ENCODE data around the gene ZNF544. TPM values are rescaled to one million over a fixed set of nuclear protein-coding genes. Genes with fewer than 3 reads are reported as not detected.
A peak's percentile ranks its signal among the peaks of the same experiment; 100 is the strongest.

Gene ZNF544
- total and polyA plus RNA-seq, 2 of the 8 experiments (the other 6 are each of a cell fraction or from before 2014, with no cell fraction given), result 48.8 to 60.8 TPM

GRCh38 chr19:58261968-58262921, 33.5 kb downstream of the ZNF544 start:
- Histone ChIP-seq H3K27ac (ENCODE audit: low read depth, low read length) (no peak overlapping the region), H2AK5ac (ENCODE audit: low read depth, low read length) (no peak overlapping the region), H3K9ac (replicated peaks in 1 of 4; ENCODE audit: extremely low read depth in 1 of 4, low read depth in 3 of 4, low read length in 3 of 4) (no peak overlapping the region), H4K20me1 (replicated peaks in 1 of 2; ENCODE audit: control insufficient read depth in 1 of 2, insufficient read depth in 2 of 2, low read length in 2 of 2) (no peaks in the 10 kb centered on the region), H4K8ac (ENCODE audit: extremely low read depth, insufficient read depth, low read length) (no peak overlapping the region), H3K79me1 (ENCODE audit: low read depth, low read length) (no peaks in the 10 kb centered on the region), H3K79me2 (ENCODE audit: control insufficient read depth in 1 of 2, insufficient read depth in 2 of 2, low read length in 2 of 2) (no peaks in the 10 kb centered on the region), H3K23me2 (ENCODE audit: low read depth, low read length) (no peaks in the 10 kb centered on the region), H3K18ac (ENCODE audit: extremely low read depth, low read length) (no peak overlapping the region), H3K4me1 (replicated peaks in 1 of 4; ENCODE audit: control insufficient read depth in 3 of 4, insufficient read depth in 4 of 4, low read length in 3 of 4) (no peaks in the 10 kb centered on the region), H3K4me3 (ENCODE audit: extremely low read depth in 1 of 4, insufficient read depth in 2 of 4, low read depth in 3 of 4, low read length in 4 of 4) (peak overlapping the region in 3 of 4 experiments; percentile 10 to 36 (median 19); a peak in 4 of 8 replicates), H4K5ac (ENCODE audit: insufficient read length, low read depth, low read length) (no peak overlapping the region), H3K9me3 (ENCODE audit: insufficient read depth in 2 of 2, low read depth in 1 of 2, low read length in 1 of 2) (peaks cover 92 to 99% of the 10 kb centered on the region in 2 experiments), H3K36me3 (ENCODE audit: control insufficient read depth in 2 of 4, insufficient read depth in 4 of 4, low read length in 3 of 4) (peaks cover 22 to 93% (median 68%) of the 10 kb centered on the region in 4 experiments; a peak in 7 of 8 replicates), H3K23ac (ENCODE audit: insufficient read length) (no peak overlapping the region), H3K14ac (ENCODE audit: insufficient read length) (no peak overlapping the region), H3K4ac (replicated peaks; ENCODE audit: insufficient read length, low read depth, low read length) (no peak overlapping the region), H3K56ac (replicated peaks; ENCODE audit: insufficient read length, low read depth, low read length) (no peak overlapping the region), H4K91ac (replicated peaks; ENCODE audit: insufficient read length, low read length) (no peak overlapping the region), H2BK120ac (replicated peaks; ENCODE audit: low read depth, low read length) (no peak overlapping the region), H2BK12ac (ENCODE audit: low read depth, low read length) (no peak overlapping the region), H2AFZ (ENCODE audit: low read length) (no peak overlapping the region), H2BK20ac (ENCODE audit: low read length) (no peak overlapping the region), H3K4me2 (ENCODE audit: insufficient read depth in 1 of 2, low read depth in 2 of 2, low read length in 2 of 2) (no peak overlapping the region), H2BK5ac (ENCODE audit: low read depth, low read length) (no peak overlapping the region), H2BK15ac (ENCODE audit: low read length) (no peak overlapping the region), H3K27me3 (replicated peaks in 1 of 4; ENCODE audit: control insufficient read depth in 3 of 4, extremely low read depth in 1 of 4, insufficient read depth in 3 of 4, low read length in 3 of 4) (no peaks in the 10 kb centered on the region)
- CTCF ChIA-PET (ENCODE audit: partially characterized antibody), result interaction anchor here (0.7 kb wide), 1 partner anchor 79 kb away, joined by 3 read pairs; no protein-coding TSS in a partner anchor
- FAIRE-seq, result peak; percentile 19
- WGBS, 2 experiments (ENCODE audit: extremely low coverage in 1 of 2, insufficient coverage in 1 of 2, insufficient read length in 1 of 2, insufficient replicate concordance in 2 of 2, low coverage in 1 of 2, low lambda C conversion rate in 2 of 2, missing lambda C conversion rate in 1 of 2), result 91% methylated on average over 19 of the region's 19 CpGs; no CpG with 5 or more reads in 1 of the 2 experiments
- no peak for DNase-seq (ENCODE audit: low read depth in 1 of 2, low spot score in 2 of 2)
- POLR2A ChIA-PET (ENCODE audit: partially characterized antibody), result interaction anchor here (1.0 to 12.7 kb wide), 14 partner anchors 11 to 75 kb away, joined by 3 to 152 read pairs (median 4); partner anchors contain the start of genes ZNF544, ZNF8 and ZSCAN22
- no peak for TF ChIP-seq KDM1A (IDR thresholded peaks at IDR 0.05; ENCODE audit: borderline replicate concordance, low read length)
- no peak for TF ChIP-seq EZH2 (IDR thresholded peaks at IDR 0.05; ENCODE audit: low read depth, low read length, severe bottlenecking)
- TF ChIP-seq SRF (IDR thresholded peaks at IDR 0.05; ENCODE audit: low read depth, low read length), result no peak
- TF ChIP-seq POU5F1 (IDR thresholded peaks at IDR 0.05; ENCODE audit: low read depth, low read length), result no peak
- peak; percentile 73 for TF ChIP-seq GTF2F1 (IDR thresholded peaks at IDR 0.05; ENCODE audit: borderline replicate concordance, low read depth, low read length)
- no peak for TF ChIP-seq HDAC2 (IDR thresholded peaks at IDR 0.05; ENCODE audit: borderline replicate concordance in 1 of 2, low read depth in 2 of 2, low read length in 2 of 2)
- TF ChIP-seq TCF12 (IDR thresholded peaks at IDR 0.05; ENCODE audit: low read depth, low read length), result peak; percentile 55; the same call in 1 of the 2 replicates
- TF ChIP-seq, protein P1, sequence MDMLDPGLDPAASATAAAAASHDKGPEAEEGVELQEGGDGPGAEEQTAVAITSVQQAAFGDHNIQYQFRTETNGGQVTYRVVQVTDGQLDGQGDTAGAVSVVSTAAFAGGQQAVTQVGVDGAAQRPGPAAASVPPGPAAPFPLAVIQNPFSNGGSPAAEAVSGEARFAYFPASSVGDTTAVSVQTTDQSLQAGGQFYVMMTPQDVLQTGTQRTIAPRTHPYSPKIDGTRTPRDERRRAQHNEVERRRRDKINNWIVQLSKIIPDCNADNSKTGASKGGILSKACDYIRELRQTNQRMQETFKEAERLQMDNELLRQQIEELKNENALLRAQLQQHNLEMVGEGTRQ (IDR thresholded peaks at IDR 0.05; ENCODE audit: low read length), result no peak
- peak; percentile 93 for TF ChIP-seq ZNF274 (IDR thresholded peaks at IDR 0.05; ENCODE audit: borderline replicate concordance, extremely low read depth, low read length)

All from H1 (cell line).